ENCODE results near the gene SIRT4. TPM values are rescaled to one million over a fixed set of nuclear protein-coding genes. Genes with fewer than 3 reads are reported as not detected.

The SIRT4 gene
- total and polyA plus RNA-seq, 2 of the 8 experiments (the other 6 are each of a cell fraction or from before 2014, with no cell fraction given), result 3.8 to 4.1 TPM

- Histone ChIP-seq H2BK12ac (ENCODE audit: low read depth, low read length) (no peak overlapping the region), H3K27ac (ENCODE audit: low read depth, low read length) (no peak overlapping the region), H3K79me1 (ENCODE audit: low read depth, low read length) (peaks cover 26% of the 10 kb centered on the region), H3K79me2 (ENCODE audit: control insufficient read depth in 1 of 2, insufficient read depth in 2 of 2, low read length in 2 of 2) (peaks cover 35 to 91% of the 10 kb centered on the region in 2 experiments), H4K91ac (replicated peaks; ENCODE audit: insufficient read length, low read length) (no peak overlapping the region), H3K4me2 (ENCODE audit: insufficient read depth in 1 of 2, low read depth in 2 of 2, low read length in 2 of 2) (no peak overlapping the region), H3K18ac (ENCODE audit: extremely low read depth, low read length) (no peak overlapping the region), H3K14ac (ENCODE audit: insufficient read length) (no peak overlapping the region), H3K4me1 (replicated peaks in 1 of 4; ENCODE audit: control insufficient read depth in 3 of 4, insufficient read depth in 4 of 4, low read length in 3 of 4) (peaks cover 17 to 40% (median 27%) of the 10 kb centered on the region in 4 experiments), H3K36me3 (ENCODE audit: control insufficient read depth in 2 of 4, insufficient read depth in 4 of 4, low read length in 3 of 4) (no peaks in the 10 kb centered on the region), H3K23ac (ENCODE audit: insufficient read length) (no peak overlapping the region), H3K9me3 (ENCODE audit: insufficient read depth in 2 of 2, low read depth in 1 of 2, low read length in 1 of 2) (no peaks in the 10 kb centered on the region), H2BK120ac (replicated peaks; ENCODE audit: low read depth, low read length) (no peak overlapping the region), H2BK15ac (ENCODE audit: low read length) (no peak overlapping the region), H3K9ac (replicated peaks in 1 of 4; ENCODE audit: extremely low read depth in 1 of 4, low read depth in 3 of 4, low read length in 3 of 4) (no peak overlapping the region), H4K20me1 (replicated peaks in 1 of 2; ENCODE audit: control insufficient read depth in 1 of 2, insufficient read depth in 2 of 2, low read length in 2 of 2) (peaks cover 8 to 18% of the 10 kb centered on the region in 2 experiments), H3K4me3 (ENCODE audit: extremely low read depth in 1 of 4, insufficient read depth in 2 of 4, low read depth in 3 of 4, low read length in 4 of 4) (no peak overlapping the region), H2BK20ac (ENCODE audit: low read length) (no peak overlapping the region), H3K27me3 (replicated peaks in 1 of 4; ENCODE audit: control insufficient read depth in 3 of 4, extremely low read depth in 1 of 4, insufficient read depth in 3 of 4, low read length in 3 of 4) (no peaks in the 10 kb centered on the region), H3K23me2 (ENCODE audit: low read depth, low read length) (peaks cover 8% of the 10 kb centered on the region; the same call in 1 of the 2 replicates), H2AK5ac (ENCODE audit: low read depth, low read length) (0 out of 2 replicates have a peak overlapping the region, but pooled peaks have one; percentile 70), H3K4ac (replicated peaks; ENCODE audit: insufficient read length, low read depth, low read length) (no peak overlapping the region), H4K5ac (ENCODE audit: insufficient read length, low read depth, low read length) (no peak overlapping the region), H2AFZ (ENCODE audit: low read length) (no peak overlapping the region), H2BK5ac (ENCODE audit: low read depth, low read length) (no peak overlapping the region), H3K56ac (replicated peaks; ENCODE audit: insufficient read length, low read depth, low read length) (no peak overlapping the region), H4K8ac (ENCODE audit: extremely low read depth, insufficient read depth, low read length) (0 out of 2 replicates have a peak overlapping the region, but pooled peaks have one; percentile 37)
- FAIRE-seq (no peak), DNase-seq (ENCODE audit: low read depth in 1 of 2, low spot score in 2 of 2) (no peak)
- 93% methylated on average over 5 of the region's 5 CpGs; no CpG with 5 or more reads in 1 of the 2 experiments for WGBS, 2 experiments (ENCODE audit: extremely low coverage in 1 of 2, insufficient coverage in 1 of 2, insufficient read length in 1 of 2, insufficient replicate concordance in 2 of 2, low coverage in 1 of 2, low lambda C conversion rate in 2 of 2, missing lambda C conversion rate in 1 of 2)
- ChIA-PET POLR2A (ENCODE audit: partially characterized antibody) (interaction anchor here (0.5 to 88.3 kb wide), 3 partner anchors 7 to 66 kb away, joined by 3 to 4270 read pairs (median 4270); partner anchors contain the start of genes GCN1, PXN, RNU4-1 and RNU4-2), CTCF (ENCODE audit: partially characterized antibody) (interaction anchor here (0.7 to 34.8 kb wide), 6 partner anchors 16 to 169 kb away, joined by 3 to 930 read pairs (median 6); no protein-coding TSS in a partner anchor)
- TF ChIP-seq YY1 (IDR thresholded peaks at IDR 0.05; ENCODE audit: low read depth, low read length), result no peak
Observed at GRCh38 chr12:120260607-120261006, 41.5 kb upstream of the SIRT4 start.

Measured in H1 (cell line).